ENCODE data around the gene PLEKHG4.

PLEKHG4 gene

GRCh38 chr16:67245186-67245585 lies 34.1 kb upstream of the PLEKHG4 start:
- DNase-seq = no peak

- no peak for DNase-seq
Observed at GRCh38 chr16:67245674-67246080, 33.7 kb upstream of the PLEKHG4 start.

- peak; percentile 3 for DNase-seq
Observed at GRCh38 chr16:67246081-67246755, 33.1 kb upstream of the PLEKHG4 start.

GRCh38 chr16:67246756-67247191 lies 32.6 kb upstream of the PLEKHG4 start:
- no peak for DNase-seq

- DNase-seq = peak; percentile 22
Observed at GRCh38 chr16:67247192-67248072, 31.9 kb upstream of the PLEKHG4 start, which contains the start of gene FHOD1. Gene FHOD1 (minus strand): TSS chr16:67247481. CDS start chr16:67247410, 71 bp downstream.

- DNase-seq = no peak
Observed at GRCh38 chr16:67248073-67248400, 31.3 kb upstream of the PLEKHG4 start.

GRCh38 chr16:67248401-67249177 lies 30.7 kb upstream of the PLEKHG4 start, which contains the start of gene SLC9A5:
Gene SLC9A5 (plus strand): TSS chr16:67248979. CDS start chr16:67249015, 36 bp downstream.
- no peak for DNase-seq

- no peak for DNase-seq
Observed at GRCh38 chr16:67249178-67250044, 29.9 kb upstream of the PLEKHG4 start.

- no peak for DNase-seq
Observed at GRCh38 chr16:67250045-67250327, 29.3 kb upstream of the PLEKHG4 start.

- DNase-seq = no peak
Observed at GRCh38 chr16:67252609-67253497, 26.5 kb upstream of the PLEKHG4 start.

GRCh38 chr16:67254801-67255552 lies 24.4 kb upstream of the PLEKHG4 start:
- no peak for DNase-seq

- no peak for DNase-seq
Observed at GRCh38 chr16:67255553-67256221, 23.6 kb upstream of the PLEKHG4 start.

GRCh38 chr16:67256701-67257230 lies 22.6 kb upstream of the PLEKHG4 start:
- no peak for DNase-seq

GRCh38 chr16:67257486-67258160 lies 21.7 kb upstream of the PLEKHG4 start:
- DNase-seq = no peak

- no peak for DNase-seq
Observed at GRCh38 chr16:67258161-67258835, 21.0 kb upstream of the PLEKHG4 start.

GRCh38 chr16:67259705-67260104 lies 19.6 kb upstream of the PLEKHG4 start:
- DNase-seq = no peak

GRCh38 chr16:67260426-67261063 lies 18.8 kb upstream of the PLEKHG4 start:
- no peak for DNase-seq

- DNase-seq = no peak
Observed at GRCh38 chr16:67263201-67263600, 16.1 kb upstream of the PLEKHG4 start.

Measured in NCI-H1048 (cell line).